ENCODE measurements around the gene PABPC1L2B. TPM values are rescaled to one million over a fixed set of nuclear protein-coding genes. Genes with fewer than 3 reads are reported as not detected.
"Not testable (repeated sequence)": the region's sequence is repeated elsewhere in the genome, so short reads cannot be mapped to it uniquely, and the experiment has no call there.

Gene PABPC1L2B
- not detected for total RNA-seq
- polyA plus RNA-seq: not detected

DNA sequence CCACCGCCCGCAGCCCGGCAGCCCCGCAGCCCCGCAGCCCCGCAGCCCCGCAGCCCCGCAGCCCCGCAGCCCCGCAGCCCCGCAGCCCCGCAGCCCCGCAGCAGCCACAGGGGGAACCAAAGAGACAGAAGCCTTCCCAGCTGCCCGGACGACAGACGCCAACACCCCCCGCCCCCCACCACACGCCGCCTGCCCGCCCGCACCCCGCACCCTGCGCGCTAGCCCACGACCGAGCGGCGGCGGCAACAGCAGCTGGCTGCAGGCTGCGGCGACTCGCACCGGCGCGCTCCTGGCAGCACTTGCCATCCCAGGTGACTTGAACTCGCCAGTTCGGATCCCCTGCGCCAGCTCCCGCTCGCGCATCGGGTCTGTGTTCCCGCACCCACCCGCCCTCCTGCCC is at the start of gene PABPC1L2B:
PABPC1L2B (plus strand) TSS at position 207 of the 400 bp plus-strand sequence. CDS start 704 bp downstream, outside the sequence.
- H3K36me3 ChIP-seq; H3K27ac ChIP-seq; H3K4me3 ChIP-seq; DNase-seq; H3K9me3 ChIP-seq; intact Hi-C loops (cut with DNase I); H3K4me1 ChIP-seq; ATAC-seq; FAIRE-seq: not testable (repeated sequence)
- no CpG with 5 or more reads among the region's 44 CpGs for WGBS, 2 donors
- H3K27me3 ChIP-seq: peaks cover 0 to 14% (median 0%) of the 10 kb centered on the region in 4 donors

DNA sequence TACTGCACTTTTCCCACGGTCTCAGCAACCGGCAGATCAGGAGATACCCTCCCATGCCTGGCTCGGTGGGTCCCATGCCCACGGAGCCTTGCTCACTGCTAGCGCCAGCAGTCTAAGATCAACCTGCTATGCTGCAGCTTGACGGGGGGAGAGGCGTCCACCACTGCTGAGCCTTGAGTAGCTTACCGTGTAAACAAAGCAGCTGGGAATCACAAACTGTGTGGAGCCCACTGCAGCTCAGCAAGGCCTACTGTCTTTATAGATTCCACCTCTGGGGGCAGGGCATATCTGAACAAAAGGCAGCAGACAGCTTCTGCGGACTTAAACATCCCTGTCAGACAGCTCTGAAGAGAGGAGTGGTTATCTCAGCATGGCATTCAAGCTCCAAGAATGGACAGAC is 42.8 kb upstream of the PABPC1L2B start:
- peak in 1 of 4 donors; percentile 36 for ATAC-seq
- H3K27ac ChIP-seq; FAIRE-seq; H3K36me3 ChIP-seq; H3K4me1 ChIP-seq; intact Hi-C loops (cut with DNase I); H3K9me3 ChIP-seq; DNase-seq; H3K27me3 ChIP-seq; H3K4me3 ChIP-seq: not testable (repeated sequence)
- no CpG with 5 or more reads among the region's 9 CpGs for WGBS, 2 donors

DNA sequence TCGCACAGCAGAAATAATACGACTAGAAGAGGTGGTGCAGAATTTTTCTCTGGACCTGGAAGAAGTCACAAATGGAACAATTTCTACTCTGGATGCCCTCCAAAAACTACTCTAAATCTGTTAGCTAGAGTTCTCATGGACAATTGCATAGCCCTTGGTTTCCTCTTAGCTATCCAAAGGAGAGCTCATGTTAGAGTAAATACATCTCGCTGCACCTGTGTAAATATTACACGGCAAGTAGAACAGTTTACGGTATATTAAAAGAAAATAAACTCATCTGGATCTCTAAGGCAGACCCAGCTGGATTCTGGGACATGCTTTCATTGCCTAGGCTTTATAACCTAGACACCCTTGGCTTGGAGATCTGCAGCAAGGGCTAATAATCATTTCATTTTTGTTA is 30.9 kb upstream of the PABPC1L2B start:
- ATAC-seq: peak; percentile 35 to 80 (median 62)
- H3K27me3 ChIP-seq; H3K27ac ChIP-seq; H3K9me3 ChIP-seq; H3K4me3 ChIP-seq; H3K4me1 ChIP-seq; intact Hi-C loops (cut with DNase I); H3K36me3 ChIP-seq; FAIRE-seq; DNase-seq: not testable (repeated sequence)
- WGBS, 2 donors: no CpG with 5 or more reads among the region's 5 CpGs

DNA sequence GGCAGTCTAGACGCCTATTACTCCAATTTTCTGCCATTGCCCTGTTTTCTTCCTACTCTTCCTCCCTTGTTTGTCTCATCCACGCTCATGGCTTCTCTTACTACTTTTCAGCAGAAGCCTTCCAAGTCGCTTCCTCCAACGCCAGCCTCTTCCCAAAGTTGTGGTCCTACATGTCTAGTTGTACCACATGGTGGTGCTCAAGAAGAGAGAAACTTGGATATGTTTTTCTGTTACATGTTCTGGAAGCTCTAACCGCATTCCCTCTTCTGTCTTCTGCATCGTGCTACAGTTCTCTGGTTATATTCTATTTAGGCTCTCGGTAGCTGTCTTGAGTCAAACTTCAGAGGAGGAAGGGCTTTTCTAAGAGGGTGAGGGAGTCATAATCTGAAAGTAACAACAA is 27.9 kb upstream of the PABPC1L2B start:
- DNase-seq; intact Hi-C loops (cut with DNase I); H3K4me3 ChIP-seq; H3K27ac ChIP-seq; H3K27me3 ChIP-seq; FAIRE-seq; H3K9me3 ChIP-seq; H3K4me1 ChIP-seq; H3K36me3 ChIP-seq: not testable (repeated sequence)
- ATAC-seq: peak in 2 of 4 donors; percentile 29 to 44
- no CpG with 5 or more reads among the region's 7 CpGs for WGBS, 2 donors

DNA sequence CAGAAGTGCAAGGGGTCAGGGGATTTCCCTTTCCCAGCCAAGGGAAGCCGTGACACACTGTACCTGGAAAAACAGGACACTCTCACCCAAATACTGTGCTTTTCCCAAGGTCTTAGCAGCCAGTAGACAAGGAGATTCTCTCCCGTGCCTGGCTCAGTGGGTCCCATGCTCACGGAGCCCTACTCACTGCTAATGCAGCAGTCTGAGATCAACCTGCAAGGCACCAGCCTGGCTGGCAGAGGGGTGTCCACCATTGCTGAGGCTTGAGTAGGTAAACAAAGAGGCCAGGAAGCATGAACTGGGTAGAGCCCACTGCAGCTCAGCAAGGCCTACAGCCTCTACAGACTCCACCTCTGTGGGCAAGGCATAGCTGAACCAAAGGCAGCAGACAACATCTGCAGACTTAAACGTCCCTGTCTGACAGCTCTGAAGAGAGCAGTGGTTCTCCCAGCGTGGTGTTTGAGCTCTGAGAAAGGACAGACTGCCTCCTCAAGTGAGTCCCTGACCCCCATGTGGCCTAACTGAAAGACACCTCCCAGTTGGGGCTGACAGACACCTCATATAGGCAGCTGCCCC is 21.8 kb upstream of the PABPC1L2B start:
- FAIRE-seq: not testable (repeated sequence)
- WGBS, 2 donors: 38 to 39% methylated on average over 5 of the region's 5 CpGs
- DNase-seq: peak in 1 of 6 donors; percentile 21

DNA sequence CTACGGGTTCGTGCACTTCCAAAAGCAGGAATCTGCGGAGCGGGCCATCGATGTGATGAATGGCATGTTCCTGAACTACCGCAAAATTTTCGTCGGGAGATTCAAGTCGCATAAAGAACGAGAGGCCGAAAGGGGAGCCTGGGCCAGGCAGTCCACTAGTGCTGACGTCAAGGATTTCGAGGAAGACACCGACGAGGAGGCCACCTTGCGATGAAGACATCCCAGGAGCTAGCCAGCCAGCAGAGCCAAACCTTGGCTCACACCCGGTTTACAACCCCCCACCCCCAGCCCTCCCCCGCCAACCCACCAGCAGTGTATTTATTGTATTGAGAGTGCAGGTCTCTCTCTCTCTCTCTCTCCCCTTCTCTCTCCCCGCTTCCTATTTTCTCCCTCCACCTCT is 1.3 kb downstream of the PABPC1L2B start:
- intact Hi-C loops (cut with DNase I); H3K9me3 ChIP-seq; H3K36me3 ChIP-seq; H3K4me1 ChIP-seq; ATAC-seq; H3K27ac ChIP-seq; FAIRE-seq; H3K4me3 ChIP-seq; DNase-seq: not testable (repeated sequence)
- WGBS, 2 donors: no CpG with 5 or more reads among the region's 19 CpGs
- peaks cover 0 to 19% (median 0%) of the 10 kb centered on the region in 4 donors for H3K27me3 ChIP-seq

More for the DNA sequence above, 21.8 kb upstream of the PABPC1L2B start:
- H3K27ac ChIP-seq; H3K36me3 ChIP-seq; ATAC-seq; H3K27me3 ChIP-seq; H3K9me3 ChIP-seq; H3K4me3 ChIP-seq; H3K4me1 ChIP-seq; intact Hi-C loops (cut with DNase I): not testable (repeated sequence)

DNA sequence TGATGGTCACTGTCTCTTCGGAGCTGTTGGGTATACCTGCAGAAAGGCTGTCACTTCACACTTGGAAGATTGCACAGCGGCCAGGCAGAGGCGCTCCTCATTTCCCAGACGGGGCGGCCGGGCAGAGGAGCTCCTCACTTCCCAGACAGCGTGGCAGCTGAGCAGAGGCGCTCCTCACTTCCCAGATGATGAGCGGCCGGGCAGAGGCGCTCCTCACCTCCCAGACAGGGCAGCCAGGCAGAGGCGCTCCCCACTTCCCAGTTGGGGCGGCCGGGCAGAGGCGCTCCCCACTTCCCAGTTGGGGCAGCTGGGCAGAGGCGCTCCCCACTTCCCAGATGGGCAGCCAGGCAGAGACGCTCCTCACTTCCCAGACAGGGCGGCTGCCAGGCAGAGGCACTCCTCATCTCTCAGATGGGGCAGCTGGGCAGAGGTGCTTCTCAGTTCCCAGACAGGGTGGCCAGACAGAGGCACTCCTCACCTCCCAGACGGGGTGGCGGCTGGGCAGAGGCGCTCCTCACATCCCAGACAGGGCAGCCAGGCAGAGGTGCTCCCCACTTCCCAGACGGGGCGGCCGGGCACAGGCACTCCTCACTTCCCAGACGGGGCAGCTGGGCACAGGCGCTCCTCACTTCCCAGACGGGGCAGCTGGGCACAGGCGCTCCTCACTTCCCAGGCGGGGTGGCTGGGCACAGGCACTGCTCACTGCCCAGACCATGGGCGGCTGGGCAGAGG is 18.8 kb downstream of the PABPC1L2B start:
- Histone ChIP-seq H3K4me1 (no peaks in the 10 kb centered on the region), H3K27me3 (peaks cover 0 to 4% (median 0%) of the 10 kb centered on the region in 4 donors), H3K9me3 (no peaks in the 10 kb centered on the region), H3K4me3 (no peak overlapping the region), H3K36me3 (no peaks in the 10 kb centered on the region), H3K27ac (no peak overlapping the region)
- intact Hi-C loops (cut with DNase I): no loop called here
- WGBS, 2 donors: 80 to 87% methylated on average over 30 of the region's 30 CpGs
- no peak for FAIRE-seq
- ATAC-seq: no peak
- TF ChIP-seq, protein P1, sequence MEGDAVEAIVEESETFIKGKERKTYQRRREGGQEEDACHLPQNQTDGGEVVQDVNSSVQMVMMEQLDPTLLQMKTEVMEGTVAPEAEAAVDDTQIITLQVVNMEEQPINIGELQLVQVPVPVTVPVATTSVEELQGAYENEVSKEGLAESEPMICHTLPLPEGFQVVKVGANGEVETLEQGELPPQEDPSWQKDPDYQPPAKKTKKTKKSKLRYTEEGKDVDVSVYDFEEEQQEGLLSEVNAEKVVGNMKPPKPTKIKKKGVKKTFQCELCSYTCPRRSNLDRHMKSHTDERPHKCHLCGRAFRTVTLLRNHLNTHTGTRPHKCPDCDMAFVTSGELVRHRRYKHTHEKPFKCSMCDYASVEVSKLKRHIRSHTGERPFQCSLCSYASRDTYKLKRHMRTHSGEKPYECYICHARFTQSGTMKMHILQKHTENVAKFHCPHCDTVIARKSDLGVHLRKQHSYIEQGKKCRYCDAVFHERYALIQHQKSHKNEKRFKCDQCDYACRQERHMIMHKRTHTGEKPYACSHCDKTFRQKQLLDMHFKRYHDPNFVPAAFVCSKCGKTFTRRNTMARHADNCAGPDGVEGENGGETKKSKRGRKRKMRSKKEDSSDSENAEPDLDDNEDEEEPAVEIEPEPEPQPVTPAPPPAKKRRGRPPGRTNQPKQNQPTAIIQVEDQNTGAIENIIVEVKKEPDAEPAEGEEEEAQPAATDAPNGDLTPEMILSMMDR (IDR thresholded peaks at IDR 0.05): no peak
- DNase-seq: peak in 2 of 6 donors; percentile 44 to 47

DNA sequence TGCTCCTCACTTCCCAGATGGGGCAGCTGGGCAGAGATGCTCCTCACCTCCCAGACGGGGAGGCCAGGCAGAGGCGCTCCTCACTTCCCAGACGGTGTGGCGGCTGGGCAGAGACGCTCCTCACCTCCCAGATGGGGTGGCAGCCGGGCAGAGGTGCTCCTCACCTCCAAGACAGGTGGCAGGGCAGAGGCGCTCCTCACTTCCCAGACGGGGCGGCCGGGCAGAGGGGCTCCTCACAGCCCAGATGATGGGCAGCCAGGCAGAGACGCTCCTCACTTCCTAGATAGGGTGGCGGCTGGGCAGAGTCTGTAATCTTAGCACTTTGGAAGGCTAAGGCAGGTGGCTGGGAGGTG is 19.3 kb downstream of the PABPC1L2B start:
- not testable (repeated sequence) for FAIRE-seq

More for the DNA sequence above, 19.3 kb downstream of the PABPC1L2B start:
- H3K27me3 ChIP-seq; H3K9me3 ChIP-seq; DNase-seq; intact Hi-C loops (cut with DNase I); ATAC-seq; H3K4me1 ChIP-seq; H3K36me3 ChIP-seq; H3K27ac ChIP-seq; H3K4me3 ChIP-seq: not testable (repeated sequence)
- WGBS, 2 donors: 87% methylated on average over 12 of the region's 12 CpGs
